GM13977 (cell line): ENCODE results near the gene BEST2.

ENCODE experiments used
- DNase-seq: peaks from one replicate; pipeline ENCODE4 v3.0.0; 2012; ENCODE audit warnings: low spot score
- CTCF ChIP-seq: IDR thresholded peaks from 2 replicates; pipeline ENCODE4 v1.5.1; 2012; ENCODE audit warnings: mild to moderate bottlenecking, control low read depth; ENCODE audit not compliant: insufficient read depth; ENCODE audit errors: extremely low read depth, missing control alignments
- in situ Hi-C: fragments of 300-500 bp; cut with MboI; formaldehyde crosslinking; loops from one replicate; pipeline ENCODE4 v1.12.0; 2022; ENCODE audit warnings: low sequenced_read_pairs, low pct_unique_long_range_greater_than_20kb, mixed read lengths, inconsistent platforms; ENCODE audit not compliant: unreplicated experiment

The BEST2 gene

GRCh38 chr19:12806242-12807081 is 54.9 kb downstream of the BEST2 start, which contains the start of gene RNASEH2A:
Gene RNASEH2A, plus strand, starts transcription at chr19:12806584. Its CDS starts 90 bp downstream, at chr19:12806674.
- TF ChIP-seq CTCF: no peak

More at GRCh38 chr19:12806242-12807081, 54.9 kb downstream of the BEST2 start, which contains the start of gene RNASEH2A:
- in situ Hi-C loops: no loop called here
- peak; percentile 98 for DNase-seq
